K562 (cell line): ENCODE results near the gene RCL1. TPM values are rescaled to one million over a fixed set of nuclear protein-coding genes. Genes with fewer than 3 reads are reported as not detected.
A peak's percentile ranks its signal among the peaks of the same experiment; 100 is the strongest.

ENCODE experiments used
- CREM ChIP-seq: IDR thresholded peaks from 2 replicates; pipeline ENCODE4 v1.6.1; 2014; ENCODE audit warnings: antibody characterized with exemption, low read depth
- CXXC5 ChIP-seq: fragments of 250-450 bp; sonication (Bioruptor Pico); IDR thresholded peaks from 2 replicates; pipeline ENCODE4 v1.8.0; 2022; ENCODE audit warnings: inconsistent platforms, mild to moderate bottlenecking, moderate library complexity
- E2F6 ChIP-seq, 2 experiments: IDR thresholded peaks; 2 replicates each; pipeline ENCODE4 v1.6.1; 2011; ENCODE audit warnings: borderline replicate concordance in 1 of 2, control low read depth in 1 of 2, low read depth in 1 of 2, low read length in 1 of 2, mild to moderate bottlenecking in 1 of 2, mixed read lengths in 1 of 2, moderate library complexity in 1 of 2; ENCODE audit not compliant: insufficient read depth in 1 of 2, insufficient read length in 1 of 2, poor library complexity in 1 of 2, severe bottlenecking in 1 of 2; ENCODE audit errors: extremely low read depth in 1 of 2
- HSF4 ChIP-seq: fragments of 250-450 bp; sonication (Bioruptor Pico); IDR thresholded peaks from 2 replicates; pipeline ENCODE4 v2.1.2; 2022; ENCODE audit warnings: mild to moderate bottlenecking, moderate library complexity, borderline replicate concordance
- MEIS2 ChIP-seq: fragments of 450-650 bp; IDR thresholded peaks from 2 replicates; pipeline ENCODE4 v1.6.1; 2014; ENCODE audit warnings: mild to moderate bottlenecking; ENCODE audit not compliant: partially characterized antibody
- STAG1 ChIP-seq: sonication (generic); formaldehyde crosslinking; IDR thresholded peaks from 2 replicates; pipeline ENCODE4 v1.5.0; 2020; ENCODE audit warnings: missing genetic modification reagents, borderline replicate concordance
- ZBTB11 ChIP-seq, 3 experiments: fragments of 200-800 bp in 1 of 3; fragments of 250-450 bp in 1 of 3; fragments of 450-650 bp in 1 of 3; sonication (Bioruptor Pico) in 1 of 3; sonication (Bioruptor generic) in 1 of 3; formaldehyde crosslinking in 1 of 3; IDR thresholded peaks; 2 replicates each; pipeline versions ENCODE4 v1.6.1 to v1.8.0; 2016 to 2022; ENCODE audit warnings: mild to moderate bottlenecking in 2 of 3, missing genetic modification characterization in 2 of 3, missing compliant biosample characterization in 1 of 3, moderate library complexity in 1 of 3
- ZNF592 ChIP-seq: fragments of 450-650 bp; IDR thresholded peaks from 2 replicates; pipeline ENCODE4 v1.6.1; 2017; ENCODE audit warnings: antibody characterized with exemption, mild to moderate bottlenecking
- ZNF655 ChIP-seq: fragments of 250-450 bp; sonication (Bioruptor Pico); IDR thresholded peaks from 2 replicates; pipeline ENCODE4 v1.5.0; 2021
- polyA plus RNA-seq, 8 experiments: library from polyadenylated mRNA; depleted of rRNA in 4 of 8; stranded (reverse) in 5 of 8; unstranded in 3 of 8; fragments of >200 nt; fragmentation: Nextera tagmentation in 2 of 8; fragmentation: Illumina TruSeq in 1 of 8; extraction: Ambion mirVana in 2 of 8; extraction: Trizol in 1 of 8; gene quantifications; 2 replicates each; pipeline versions ENCODE4 v1.2.1 to v1.2.3, GENCODE V29; 2011 to 2014; ENCODE audit warnings: inconsistent platforms in 1 of 8, missing spikeins in 1 of 8
- total RNA-seq, 7 experiments: library from RNA; depleted of rRNA in 6 of 7; stranded (reverse); fragments of >200 nt in 6 of 7; fragmentation: Illumina TruSeq in 2 of 7; extraction: Trizol in 2 of 7; gene quantifications; 2 replicates each; pipeline versions ENCODE4 v1.2.1 to v1.2.3, GENCODE V29; 2011 to 2021; ENCODE audit warnings: low replicate concordance in 1 of 7

The RCL1 gene
- total and polyA plus RNA-seq, 9 of the 15 experiments (the other 6 are each of a cell fraction or from before 2014, with no cell fraction given): 24.0 to 67.7 (median 38.6) TPM

- 0 out of 2 replicates have a peak, but pooled peaks have one; percentile 12 for TF ChIP-seq HSF4 (CRISPR knock-in tag)
- no peak for TF ChIP-seq ZNF655 (CRISPR knock-in tag)
- TF ChIP-seq ZNF592: peak; percentile 74
- no peak for TF ChIP-seq STAG1 (CRISPR knock-in tag)
- no peak for TF ChIP-seq MEIS2
- peak; percentile 35; the same call in 1 of the 2 replicates for TF ChIP-seq CXXC5 (CRISPR knock-in tag)
- TF ChIP-seq CREM: peak; percentile 44; the same call in 1 of the 2 replicates
- no peak for TF ChIP-seq E2F6 (IDR thresholded peaks at IDR 0.05; ENCODE audit: borderline replicate concordance in 1 of 2, extremely low read depth in 1 of 2, insufficient read depth in 1 of 2, insufficient read length in 1 of 2, low read depth in 1 of 2, low read length in 1 of 2, poor library complexity in 1 of 2, severe bottlenecking in 1 of 2)
- no peak for TF ChIP-seq ZBTB11 (CRISPR knock-in tag; IDR thresholded peaks at IDR 0.05)
These were observed 71.5 kb downstream of the RCL1 start (continued) for GRCh38 chr9:4864234-4864661.
